Bronchial epithelial cell (primary cell): Measurements from ENCODE around the gene OR14A16. TPM values are rescaled to one million over a fixed set of nuclear protein-coding genes. Genes with fewer than 3 reads are reported as not detected.

Experiments
- DNase-seq: peaks from one replicate; pipeline ENCODE4 v3.0.0-alpha.2; 2010; ENCODE audit warnings: low read depth
- FAIRE-seq: peaks from 2 replicates; lab custom pipeline; 2011; peaks lifted over from hg19 to GRCh38; lab: Jason Lieb, UNC
- H3K27me3 ChIP-seq: 2 replicates; pipeline ENCODE4 v1.5.1; 2011; ENCODE audit warnings: low read length; ENCODE audit not compliant: control insufficient read depth, insufficient read depth
- H3K36me3 ChIP-seq: 2 replicates; pipeline ENCODE4 v1.5.1; 2011; ENCODE audit warnings: low read length; ENCODE audit not compliant: control insufficient read depth, insufficient read depth
- H3K4me3 ChIP-seq: 2 replicates; pipeline ENCODE4 v1.5.1; 2011; ENCODE audit warnings: mild to moderate bottlenecking, low read depth, low read length, control low read depth
- total RNA-seq: library from RNA; depleted of rRNA; stranded (reverse); fragments of >200 nt; gene quantifications from 2 replicates; pipeline ENCODE4 v1.2.1, GENCODE V29; 2014
- TF ChIP-seq, protein P1 (sequence below): IDR thresholded peaks from 2 replicates; pipeline ENCODE4 v1.5.1; 2011; ENCODE audit warnings: mild to moderate bottlenecking, moderate library complexity, low read length, control low read depth, inconsistent platforms; ENCODE audit not compliant: insufficient read depth, severe bottlenecking

OR14A16 gene, protein sequence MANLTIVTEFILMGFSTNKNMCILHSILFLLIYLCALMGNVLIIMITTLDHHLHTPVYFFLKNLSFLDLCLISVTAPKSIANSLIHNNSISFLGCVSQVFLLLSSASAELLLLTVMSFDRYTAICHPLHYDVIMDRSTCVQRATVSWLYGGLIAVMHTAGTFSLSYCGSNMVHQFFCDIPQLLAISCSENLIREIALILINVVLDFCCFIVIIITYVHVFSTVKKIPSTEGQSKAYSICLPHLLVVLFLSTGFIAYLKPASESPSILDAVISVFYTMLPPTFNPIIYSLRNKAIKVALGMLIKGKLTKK
- total RNA-seq = not detected in 2 replicates

DNA sequence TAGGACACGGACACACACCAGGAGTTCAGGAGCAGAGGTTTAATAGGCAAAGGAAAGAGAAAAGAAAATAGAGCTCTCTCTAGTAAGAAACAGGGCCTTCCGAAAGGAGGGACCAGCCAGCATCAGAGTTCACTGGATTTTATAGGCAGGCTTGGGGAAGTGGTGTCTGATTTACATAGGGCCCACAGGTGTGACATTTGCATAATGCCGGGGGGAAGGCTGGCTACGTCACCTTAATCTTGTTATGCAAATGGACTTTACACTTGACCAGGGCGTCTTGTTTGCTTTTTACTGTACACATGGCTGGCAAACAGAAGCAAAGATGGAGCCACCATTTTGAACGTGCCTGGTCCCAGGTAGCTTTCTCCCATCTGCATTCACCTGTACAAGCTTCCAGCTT is at the start of gene OR14A16:
Gene OR14A16 (minus strand): TSS at position 97 of the 400 bp plus-strand sequence. CDS start 8,390 bp downstream, outside the sequence.
- no peak for FAIRE-seq
- TF ChIP-seq, protein P1, sequence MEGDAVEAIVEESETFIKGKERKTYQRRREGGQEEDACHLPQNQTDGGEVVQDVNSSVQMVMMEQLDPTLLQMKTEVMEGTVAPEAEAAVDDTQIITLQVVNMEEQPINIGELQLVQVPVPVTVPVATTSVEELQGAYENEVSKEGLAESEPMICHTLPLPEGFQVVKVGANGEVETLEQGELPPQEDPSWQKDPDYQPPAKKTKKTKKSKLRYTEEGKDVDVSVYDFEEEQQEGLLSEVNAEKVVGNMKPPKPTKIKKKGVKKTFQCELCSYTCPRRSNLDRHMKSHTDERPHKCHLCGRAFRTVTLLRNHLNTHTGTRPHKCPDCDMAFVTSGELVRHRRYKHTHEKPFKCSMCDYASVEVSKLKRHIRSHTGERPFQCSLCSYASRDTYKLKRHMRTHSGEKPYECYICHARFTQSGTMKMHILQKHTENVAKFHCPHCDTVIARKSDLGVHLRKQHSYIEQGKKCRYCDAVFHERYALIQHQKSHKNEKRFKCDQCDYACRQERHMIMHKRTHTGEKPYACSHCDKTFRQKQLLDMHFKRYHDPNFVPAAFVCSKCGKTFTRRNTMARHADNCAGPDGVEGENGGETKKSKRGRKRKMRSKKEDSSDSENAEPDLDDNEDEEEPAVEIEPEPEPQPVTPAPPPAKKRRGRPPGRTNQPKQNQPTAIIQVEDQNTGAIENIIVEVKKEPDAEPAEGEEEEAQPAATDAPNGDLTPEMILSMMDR = no peak
- DNase-seq = no peak
- Histone ChIP-seq H3K36me3 (no peaks in the 10 kb centered on the region), H3K4me3 (no peak within 1 kb of the TSS), H3K27me3 (no peaks in the 10 kb centered on the region)

DNA sequence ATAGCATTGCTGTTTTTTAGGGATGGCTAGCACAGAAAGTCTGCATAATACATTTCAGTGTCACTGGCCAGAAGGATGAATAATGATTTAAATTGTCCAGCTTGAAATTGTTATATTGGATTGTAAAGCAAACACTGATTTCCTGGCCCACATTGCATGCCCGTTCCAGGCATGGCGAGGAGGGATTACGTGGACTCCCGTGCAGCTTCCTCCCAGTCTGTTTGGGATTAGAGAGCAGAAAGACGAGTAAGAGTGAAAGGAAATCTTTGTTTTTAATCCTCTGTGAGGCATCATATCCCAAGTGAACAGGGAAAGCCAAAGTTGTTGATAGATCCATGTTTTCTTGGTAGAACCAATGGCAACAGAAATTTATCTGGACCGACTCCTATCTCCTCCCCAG is 41.5 kb upstream of the OR14A16 start:
- DNase-seq (no peak), FAIRE-seq (no peak)
- H3K36me3 ChIP-seq = no peaks in the 10 kb centered on the region
- H3K27me3 ChIP-seq = no peaks in the 10 kb centered on the region
- TF ChIP-seq, protein P1 = no peak
- no peak overlapping the region for H3K4me3 ChIP-seq

DNA sequence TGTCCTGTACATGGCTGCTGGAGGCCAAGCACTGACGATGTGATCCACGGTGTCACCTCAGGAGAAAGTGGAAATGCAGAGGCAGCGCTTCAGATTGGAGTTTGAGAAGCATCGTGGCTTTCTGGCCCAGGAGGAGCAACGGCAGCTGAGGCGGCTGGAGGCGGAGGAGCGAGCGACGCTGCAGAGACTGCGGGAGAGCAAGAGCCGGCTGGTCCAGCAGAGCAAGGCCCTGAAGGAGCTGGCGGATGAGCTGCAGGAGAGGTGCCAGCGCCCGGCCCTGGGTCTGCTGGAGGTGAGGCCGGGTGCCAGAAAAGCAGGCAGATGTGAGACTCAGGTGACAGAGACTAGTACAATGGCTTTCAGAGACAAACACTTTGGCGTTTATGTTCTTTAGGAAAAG is 40.7 kb upstream of the OR14A16 start:
- no peak for FAIRE-seq
- no peak for DNase-seq
- Histone ChIP-seq H3K4me3 (no peak overlapping the region), H3K36me3 (no peaks in the 10 kb centered on the region), H3K27me3 (no peaks in the 10 kb centered on the region)
- TF ChIP-seq, protein P1 = no peak

DNA sequence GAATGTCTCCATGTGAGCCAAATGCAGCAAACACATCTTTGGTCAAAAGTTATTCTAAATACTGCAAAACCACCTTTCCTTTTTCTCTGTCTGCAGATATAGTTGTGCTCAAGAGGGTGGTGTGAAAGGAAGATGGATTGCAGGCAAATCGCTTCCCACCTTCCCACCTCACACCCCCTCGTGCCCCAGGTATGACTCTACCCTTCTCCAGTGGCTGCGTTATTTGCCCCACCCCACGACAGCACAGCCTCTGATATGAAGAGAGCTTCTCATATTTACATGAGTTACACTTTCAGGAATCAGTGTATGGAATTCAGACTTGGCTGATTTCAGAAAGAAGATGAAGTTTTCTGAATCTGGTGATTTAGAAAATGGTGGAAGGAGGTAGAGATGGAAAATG is 38.8 kb upstream of the OR14A16 start:
- FAIRE-seq = no peak
- Histone ChIP-seq H3K27me3 (no peaks in the 10 kb centered on the region), H3K4me3 (no peak overlapping the region), H3K36me3 (no peaks in the 10 kb centered on the region)
- TF ChIP-seq, protein P1 = no peak
- DNase-seq = no peak

DNA sequence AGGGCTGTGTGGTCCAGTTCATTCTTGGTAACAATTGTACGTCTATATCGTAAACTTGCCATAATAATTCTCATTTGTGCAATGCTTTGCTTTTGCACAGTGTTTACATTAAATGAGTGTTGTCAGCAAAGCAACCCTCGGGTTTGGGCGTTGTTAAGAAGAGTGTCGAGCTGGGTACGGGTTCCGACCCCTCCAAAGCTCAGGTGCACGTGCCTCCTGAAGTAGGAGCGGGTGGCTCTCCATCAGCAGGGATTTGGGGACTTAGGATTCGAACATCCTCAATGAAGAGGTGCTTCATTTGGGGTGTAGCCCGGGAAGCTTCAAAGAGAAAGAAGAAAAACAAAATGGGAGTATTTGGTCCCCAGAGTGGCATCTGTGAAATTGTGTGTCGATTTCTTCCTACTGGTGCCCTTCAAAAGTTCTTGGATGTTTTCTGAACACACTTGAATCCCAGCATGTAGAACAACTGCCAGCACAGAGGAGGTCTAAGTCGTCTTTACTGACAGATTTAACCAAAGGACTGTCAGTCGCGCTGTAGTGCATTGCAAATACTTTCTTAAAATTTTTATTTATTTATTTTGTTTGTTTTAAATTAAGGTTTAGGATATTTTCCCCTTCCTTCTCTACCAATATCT is 34.2 kb upstream of the OR14A16 start:
- H3K4me3 ChIP-seq = no peak overlapping the region

More for the DNA sequence above, 34.2 kb upstream of the OR14A16 start:
- TF ChIP-seq, protein P1 = no peak
- no peaks in the 10 kb centered on the region for H3K27me3 ChIP-seq
- H3K36me3 ChIP-seq = no peaks in the 10 kb centered on the region
- no peak for FAIRE-seq
- no peak for DNase-seq
